HG03520 (cell line): ENCODE results near the gene ENTPD6.
"Not testable (repeated sequence)": the region's sequence is repeated elsewhere in the genome, so short reads cannot be mapped to it uniquely, and the experiment has no call there.

Source experiments
- ATAC-seq: cut with Tn5 transposase; IDR thresholded peaks from one replicate; pipeline ENCODE4 v1.9.1; 2021; ENCODE audit warnings: mild to moderate bottlenecking, moderate library complexity; ENCODE audit not compliant: unreplicated experiment

The ENTPD6 gene

GRCh38 chr20:25254986-25255680 is 59.6 kb downstream of the ENTPD6 start:
- no peak for ATAC-seq

GRCh38 chr20:25256226-25256859 is 60.8 kb downstream of the ENTPD6 start:
- no peak for ATAC-seq

GRCh38 chr20:25257130-25257529 is 61.6 kb downstream of the ENTPD6 start:
- no peak for ATAC-seq

DNA sequence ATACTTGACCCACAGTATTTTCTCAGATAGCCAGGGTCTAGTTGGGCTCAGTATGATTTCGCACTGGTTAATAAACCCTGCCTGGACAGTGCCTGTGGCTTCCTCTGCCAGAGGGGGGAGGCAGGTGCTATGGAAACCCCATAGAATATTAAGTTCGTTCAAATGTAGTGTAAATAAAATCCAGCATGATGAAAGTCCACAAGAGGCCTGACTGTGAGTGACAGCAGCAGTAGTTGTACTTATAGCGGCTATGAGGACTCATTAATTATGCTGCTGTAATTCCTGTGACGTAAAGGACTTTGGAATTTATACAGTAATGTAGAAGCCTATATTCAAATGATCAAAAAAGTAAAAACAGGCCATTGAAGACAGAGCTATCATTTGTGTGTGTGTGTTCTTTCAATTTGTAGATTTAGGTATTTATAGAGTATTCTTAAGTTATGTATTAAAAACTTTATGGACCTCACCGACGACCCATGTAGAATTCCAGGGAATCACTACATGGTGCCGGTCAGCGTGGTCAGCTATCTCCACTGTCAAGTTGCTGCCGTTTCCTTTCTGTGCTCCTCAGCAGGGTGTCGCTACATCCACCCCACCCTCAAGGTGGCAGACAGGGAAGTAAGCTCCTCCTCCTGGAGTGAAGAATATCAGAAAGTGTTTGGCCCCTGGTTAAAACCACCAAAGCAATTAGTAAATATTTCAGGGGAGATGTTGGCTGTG is 62.4 kb downstream of the ENTPD6 start:
- ATAC-seq = no peak

DNA sequence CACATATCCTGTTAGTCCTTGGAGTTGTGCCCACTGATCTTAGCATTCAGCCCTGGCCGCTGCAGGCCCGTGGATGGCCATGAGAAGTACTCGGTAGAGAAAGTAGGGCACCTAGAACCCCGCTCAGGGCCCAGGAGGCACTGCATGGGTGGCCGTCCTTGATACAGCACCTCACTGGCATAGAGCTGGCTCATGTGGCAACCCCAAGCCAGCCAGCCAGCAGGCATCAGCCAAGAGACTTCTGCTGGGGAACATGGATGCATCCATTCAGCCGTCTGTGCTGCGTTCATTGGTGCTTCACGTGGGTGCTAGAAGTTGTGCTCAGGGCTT is 62.9 kb downstream of the ENTPD6 start:
- ATAC-seq = no peak

DNA sequence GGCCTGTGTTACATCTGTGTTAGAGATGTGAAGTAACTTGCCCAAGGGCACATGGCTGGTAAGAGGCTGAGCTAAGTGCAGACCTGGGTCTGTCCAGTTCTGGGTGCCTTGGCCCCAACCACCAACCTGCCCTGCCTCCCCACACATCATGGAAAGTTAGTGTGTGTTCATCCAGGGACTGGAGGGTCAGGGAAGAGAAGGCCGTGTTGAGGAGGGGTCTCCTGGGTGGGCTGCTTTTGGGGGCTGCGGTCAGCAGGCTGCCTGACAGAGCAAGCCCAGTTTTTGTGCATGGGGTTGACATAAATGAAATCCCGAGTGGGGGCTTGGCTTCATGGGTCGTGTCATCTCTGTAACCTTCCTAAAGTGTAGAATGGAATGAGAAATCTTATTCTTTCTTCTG is 63.3 kb downstream of the ENTPD6 start:
- no peak for ATAC-seq

DNA sequence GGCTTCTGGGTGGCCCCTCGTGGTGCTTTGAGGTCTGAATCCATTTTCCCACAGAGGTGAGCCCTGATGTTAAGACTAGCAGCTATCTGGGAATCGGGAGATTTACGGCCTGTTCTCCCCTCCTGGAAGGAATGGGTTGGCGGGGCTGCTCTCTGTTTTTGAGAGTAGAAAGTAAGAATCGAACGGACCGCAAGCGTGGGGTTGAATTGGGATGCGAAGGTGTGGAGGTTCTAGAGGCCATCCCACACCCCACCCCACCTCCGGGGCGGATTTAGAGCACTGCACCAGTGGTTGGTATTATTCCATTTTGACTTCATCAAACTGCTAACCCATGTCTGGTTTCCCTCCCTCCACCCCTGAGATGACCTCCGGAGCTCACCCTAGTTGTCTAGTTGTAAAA is 63.8 kb downstream of the ENTPD6 start:
- no peak for ATAC-seq

DNA sequence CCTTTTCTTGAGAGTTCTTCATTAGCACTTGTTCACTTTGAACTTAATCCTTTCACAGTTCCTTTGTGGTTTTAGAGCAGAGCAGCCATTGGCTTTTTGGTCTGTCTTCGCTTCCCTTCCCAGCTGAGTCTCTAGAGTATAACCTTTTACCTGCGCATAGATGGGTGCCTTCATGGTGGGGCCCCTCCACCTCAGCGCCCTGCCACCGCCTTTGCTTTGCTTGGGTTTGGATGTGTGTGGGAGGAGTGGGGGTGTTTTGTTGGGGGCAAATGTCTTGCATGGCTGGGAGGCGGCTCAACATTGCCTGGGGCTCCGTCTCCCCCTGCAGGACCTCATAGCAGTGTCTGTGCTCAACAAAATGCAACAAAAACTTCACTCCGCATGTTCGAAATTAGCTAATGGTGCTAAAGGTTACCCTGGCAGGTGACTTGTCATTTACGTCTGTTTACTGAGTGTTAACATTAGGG is 64.3 kb downstream of the ENTPD6 start:
- no peak for ATAC-seq

- not testable (repeated sequence) for ATAC-seq
Observed at GRCh38 chr20:25260770-25261437, 65.4 kb downstream of the ENTPD6 start.

- ATAC-seq = no peak
Observed at GRCh38 chr20:25269057-25269832, 73.7 kb downstream of the ENTPD6 start.

GRCh38 chr20:25269833-25270170 is 74.3 kb downstream of the ENTPD6 start:
- no peak for ATAC-seq

- ATAC-seq = no peak
Observed at GRCh38 chr20:25270829-25271251, 75.3 kb downstream of the ENTPD6 start.

- ATAC-seq = no peak
Observed at GRCh38 chr20:25271486-25272222, 76.1 kb downstream of the ENTPD6 start.

GRCh38 chr20:25272223-25273000 is 76.9 kb downstream of the ENTPD6 start:
- ATAC-seq = no peak

- ATAC-seq = no peak
Observed at GRCh38 chr20:25273046-25273445, 77.5 kb downstream of the ENTPD6 start.

- no peak for ATAC-seq
Observed at GRCh38 chr20:25273541-25274358, 78.2 kb downstream of the ENTPD6 start.

- no peak for ATAC-seq
Observed at GRCh38 chr20:25274481-25274880, 79.0 kb downstream of the ENTPD6 start.
